OCI-LY1 (cell line): ENCODE data around the gene CLEC16A.

ENCODE experiments used
- H2AFZ ChIP-seq: fragments of 200-600 bp; sonication (generic), shearing (Covaris generic); 2 replicates; pipeline ENCODE4 v1.6.0; 2014; ENCODE audit warnings: antibody characterized with exemption, mild to moderate bottlenecking, low read length
- H3F3A ChIP-seq: fragments of 200-600 bp; sonication (generic), shearing (Covaris generic); 2 replicates; pipeline ENCODE4 v1.6.0; 2014; ENCODE audit warnings: mild to moderate bottlenecking, antibody characterized with exemption, low read length, moderate library complexity; ENCODE audit not compliant: insufficient read depth
- H3K27ac ChIP-seq: fragments of 200-600 bp; sonication (generic); 2 replicates; pipeline ENCODE4 v1.5.1; 2014; ENCODE audit warnings: low read length, mixed run types, mild to moderate bottlenecking, low read depth; ENCODE audit not compliant: poor library complexity, severe bottlenecking
- H3K27me3 ChIP-seq: fragments of 200-600 bp; sonication (generic); 2 replicates; pipeline ENCODE4 v1.6.0; 2014; ENCODE audit warnings: antibody characterized with exemption, mild to moderate bottlenecking, low read length, moderate library complexity; ENCODE audit not compliant: insufficient read depth
- H3K36me3 ChIP-seq: fragments of 200-600 bp; sonication (generic); 2 replicates; pipeline ENCODE4 v1.6.1; 2014; ENCODE audit warnings: mild to moderate bottlenecking, antibody characterized with exemption, low read length, moderate library complexity, mixed read lengths; ENCODE audit not compliant: insufficient read depth
- H3K4me1 ChIP-seq: fragments of 200-600 bp; sonication (generic); 2 replicates; pipeline ENCODE4 v1.5.1; 2014; ENCODE audit warnings: mild to moderate bottlenecking, low read length, moderate library complexity; ENCODE audit not compliant: insufficient read depth, severe bottlenecking
- H3K4me2 ChIP-seq: fragments of 200-600 bp; sonication (generic), shearing (Covaris generic); 2 replicates; pipeline ENCODE4 v1.6.1; 2014; ENCODE audit warnings: low read length
- H3K4me3 ChIP-seq: fragments of 200-600 bp; sonication (generic); 2 replicates; pipeline ENCODE4 v1.5.1; 2014; ENCODE audit warnings: low read length, low read depth, mild to moderate bottlenecking, mixed read lengths; ENCODE audit not compliant: poor library complexity, severe bottlenecking
- H3K79me2 ChIP-seq: fragments of 200-600 bp; shearing (Covaris generic); 2 replicates; pipeline ENCODE4 v1.6.1; 2016; ENCODE audit warnings: mixed run types, low read length, mixed read lengths; ENCODE audit not compliant: insufficient read depth
- H3K9ac ChIP-seq: fragments of 200-600 bp; sonication (generic), shearing (Covaris generic); 2 replicates; pipeline ENCODE4 v1.6.1; 2014; ENCODE audit warnings: mild to moderate bottlenecking, low read length, mixed read lengths
- H3K9me2 ChIP-seq: fragments of 200-600 bp; sonication (generic), shearing (Covaris generic); 2 replicates; pipeline ENCODE4 v1.6.1; 2014; ENCODE audit warnings: low read depth, mild to moderate bottlenecking, low read length, mixed read lengths
- H3K9me3 ChIP-seq: fragments of 200-600 bp; shearing (Covaris generic); 2 replicates; pipeline ENCODE4 v1.6.1; 2014; ENCODE audit warnings: low read length, mixed read lengths
- H4K20me1 ChIP-seq: fragments of 200-600 bp; sonication (generic), shearing (Covaris generic); 2 replicates; pipeline ENCODE4 v1.6.0; 2016; ENCODE audit warnings: mild to moderate bottlenecking, low read length; ENCODE audit not compliant: insufficient read depth
- CTCF ChIP-seq: fragments of 200-600 bp; sonication (generic), shearing (Covaris generic); IDR thresholded peaks from 2 replicates; pipeline ENCODE4 v1.5.1; 2017; ENCODE audit warnings: mild to moderate bottlenecking, antibody characterized with exemption, low read length, moderate library complexity, mixed read lengths
- EZH2 ChIP-seq: fragments of 200-600 bp; sonication (generic), shearing (Covaris generic); IDR thresholded peaks from 2 replicates; pipeline ENCODE4 v1.8.0; 2017; ENCODE audit warnings: borderline replicate concordance, mixed run types, mild to moderate bottlenecking, antibody characterized with exemption, low read length, moderate library complexity, mixed read lengths

The CLEC16A gene

GRCh38 chr16:11201498-11202259 lies 257.3 kb downstream of the CLEC16A start:
- Histone ChIP-seq H3K79me2 (no peaks in the 10 kb centered on the region), H3K4me2 (no peak overlapping the region), H2AFZ (no peak overlapping the region), H3F3A (no peaks in the 10 kb centered on the region), H3K4me1 (no peaks in the 10 kb centered on the region), H3K36me3 (no peaks in the 10 kb centered on the region), H3K27ac (no peak overlapping the region), H3K9ac (no peak overlapping the region), H3K4me3 (no peak overlapping the region), H4K20me1 (no peaks in the 10 kb centered on the region), H3K27me3 (peaks cover 9% of the 10 kb centered on the region), H3K9me2 (no peaks in the 10 kb centered on the region), H3K9me3 (no peaks in the 10 kb centered on the region)
- TF ChIP-seq EZH2: no peak
- TF ChIP-seq CTCF: no peak

GRCh38 chr16:11202260-11203091 lies 258.1 kb downstream of the CLEC16A start:
- Histone ChIP-seq H3K27me3 (peaks cover 13% of the 10 kb centered on the region), H3K4me3 (no peak overlapping the region), H3K79me2 (no peaks in the 10 kb centered on the region), H4K20me1 (no peaks in the 10 kb centered on the region), H3F3A (no peaks in the 10 kb centered on the region), H3K9ac (no peak overlapping the region), H3K27ac (no peak overlapping the region), H3K4me1 (no peaks in the 10 kb centered on the region), H3K9me2 (no peaks in the 10 kb centered on the region), H3K9me3 (0 out of 2 replicates have a peak, but pooled peaks cover 2% of the 10 kb centered on the region), H3K4me2 (no peak overlapping the region), H3K36me3 (peaks cover 3% of the 10 kb centered on the region; the same call in 1 of the 2 replicates), H2AFZ (no peak overlapping the region)
- TF ChIP-seq CTCF (no peak), EZH2 (no peak)

GRCh38 chr16:11203111-11203623 lies 258.8 kb downstream of the CLEC16A start:
- no peak for TF ChIP-seq EZH2
- no peak for TF ChIP-seq CTCF
- Histone ChIP-seq H3K4me3 (no peak overlapping the region), H3K9me3 (peaks cover 7% of the 10 kb centered on the region; the same call in 1 of the 2 replicates), H3F3A (no peaks in the 10 kb centered on the region), H3K36me3 (peaks cover 7% of the 10 kb centered on the region; the same call in 1 of the 2 replicates), H3K27ac (no peak overlapping the region), H3K4me2 (no peak overlapping the region), H3K9ac (no peak overlapping the region), H3K27me3 (peaks cover 20% of the 10 kb centered on the region), H2AFZ (no peak overlapping the region), H3K4me1 (no peaks in the 10 kb centered on the region), H3K79me2 (no peaks in the 10 kb centered on the region), H4K20me1 (no peaks in the 10 kb centered on the region), H3K9me2 (no peaks in the 10 kb centered on the region)
